HG03565 (cell line): ENCODE measurements around the gene OR2C1.

ENCODE experiments used
- ATAC-seq: cut with Tn5 transposase; IDR thresholded peaks from one replicate; pipeline ENCODE4 v1.9.1; 2021; ENCODE audit warnings: mild to moderate bottlenecking, moderate library complexity; ENCODE audit not compliant: unreplicated experiment

Gene OR2C1

DNA sequence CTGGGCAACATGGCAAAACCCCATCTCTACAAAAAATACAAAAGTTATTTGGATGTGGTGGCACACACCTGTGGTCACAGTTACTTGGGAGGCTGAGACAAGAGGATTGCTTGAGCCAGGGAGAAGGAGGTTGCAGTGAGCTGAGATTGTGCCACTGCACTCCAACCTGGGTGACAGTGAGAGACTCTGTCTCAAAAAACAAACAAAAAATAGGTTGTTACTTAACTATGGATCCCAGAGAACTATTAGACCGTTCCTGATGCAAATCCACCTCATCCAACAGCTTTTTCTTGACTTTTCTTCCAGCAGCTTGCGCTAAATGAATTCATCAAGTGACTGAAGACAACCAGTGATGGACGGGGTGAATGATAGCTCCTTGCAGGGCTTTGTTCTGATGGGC is at the start of gene OR2C1:
Gene OR2C1 (plus strand): TSS at position 301 of the 400 bp plus-strand sequence. CDS start 52 bp downstream, at position 353.
- ATAC-seq, result no peak

DNA sequence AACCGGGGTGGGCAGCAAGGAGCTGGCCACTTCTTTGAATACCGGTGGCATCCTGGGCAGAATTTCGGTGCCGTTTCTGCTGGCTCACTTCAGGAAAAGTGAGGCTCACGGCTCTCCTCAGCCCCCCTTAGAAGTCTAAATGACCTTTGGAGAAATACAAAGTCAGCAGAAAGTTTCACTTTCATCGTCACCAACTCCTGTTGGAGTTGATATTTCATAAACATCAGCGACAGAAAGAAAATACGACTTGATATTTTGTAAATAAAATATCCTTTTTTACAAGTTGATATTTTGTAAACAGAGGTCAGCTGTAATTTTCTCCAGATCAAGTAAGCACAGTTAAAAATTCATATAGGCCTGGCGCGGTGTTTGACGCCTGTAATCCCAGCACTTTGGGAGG is 49.6 kb upstream of the OR2C1 start:
- ATAC-seq, result no peak

DNA sequence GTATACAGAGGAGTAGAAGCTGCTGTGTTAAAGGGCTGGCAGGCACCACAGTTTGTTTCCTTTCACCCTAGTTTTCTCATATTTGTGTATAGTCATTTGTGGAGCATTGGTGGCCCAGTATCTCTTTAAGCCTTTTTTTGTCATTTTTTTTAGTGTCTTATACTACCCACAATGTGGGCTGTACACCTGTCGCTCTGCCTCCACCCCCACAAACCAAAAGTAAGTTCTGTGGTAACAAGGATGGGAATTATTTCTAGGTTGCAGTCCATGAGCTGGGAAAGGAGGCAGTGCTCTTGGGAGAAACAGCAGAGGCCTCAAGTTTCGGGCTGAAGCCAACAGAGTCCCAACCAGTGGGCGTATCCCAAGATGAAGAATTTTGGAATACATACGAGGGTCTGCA is 44.2 kb upstream of the OR2C1 start:
- no peak for ATAC-seq

DNA sequence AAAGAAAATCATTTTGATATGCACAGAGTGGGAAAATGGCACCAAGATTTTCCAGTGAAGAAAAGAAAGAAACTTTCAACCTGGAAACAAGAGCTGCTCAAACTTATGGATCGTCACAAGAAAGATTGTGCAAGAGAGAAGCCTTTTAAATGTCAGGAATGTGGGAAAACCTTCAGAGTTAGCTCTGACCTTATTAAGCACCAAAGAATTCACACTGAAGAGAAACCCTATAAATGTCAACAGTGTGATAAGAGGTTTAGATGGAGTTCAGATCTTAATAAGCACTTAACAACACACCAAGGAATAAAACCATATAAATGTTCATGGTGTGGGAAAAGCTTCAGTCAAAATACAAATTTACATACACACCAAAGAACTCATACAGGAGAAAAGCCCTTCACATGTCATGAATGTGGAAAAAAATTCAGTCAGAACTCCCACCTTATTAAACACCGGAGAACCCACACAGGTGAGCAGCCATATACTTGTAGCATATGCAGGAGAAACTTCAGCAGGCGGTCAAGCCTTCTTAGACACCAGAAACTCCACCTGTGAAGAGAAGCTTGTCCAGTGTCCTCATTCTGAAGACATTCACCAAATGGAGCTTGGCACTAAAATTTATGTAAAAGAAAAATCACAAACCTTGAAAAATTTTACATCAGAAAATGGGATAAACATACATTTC is 38.2 kb upstream of the OR2C1 start:
- no peak for ATAC-seq

DNA sequence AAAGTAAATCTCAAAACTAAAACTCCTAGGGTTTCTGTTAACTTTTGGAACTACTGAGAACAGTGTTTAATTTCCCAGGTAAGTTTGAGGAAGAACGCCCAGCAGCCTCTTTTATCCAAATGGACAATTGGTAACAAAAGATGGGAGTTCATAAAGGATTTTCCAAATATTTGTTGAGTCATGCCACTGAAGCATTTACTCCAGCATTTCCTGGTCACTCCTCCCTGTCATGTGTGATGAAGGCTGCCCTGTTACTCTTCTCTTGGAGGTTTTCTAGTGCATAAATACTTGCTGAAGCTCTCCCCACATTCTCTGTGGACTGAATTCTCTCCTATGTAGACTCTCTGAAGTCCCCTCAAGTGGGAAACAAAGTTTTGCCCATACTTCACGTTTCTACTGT is 33.9 kb upstream of the OR2C1 start:
- no peak for ATAC-seq

DNA sequence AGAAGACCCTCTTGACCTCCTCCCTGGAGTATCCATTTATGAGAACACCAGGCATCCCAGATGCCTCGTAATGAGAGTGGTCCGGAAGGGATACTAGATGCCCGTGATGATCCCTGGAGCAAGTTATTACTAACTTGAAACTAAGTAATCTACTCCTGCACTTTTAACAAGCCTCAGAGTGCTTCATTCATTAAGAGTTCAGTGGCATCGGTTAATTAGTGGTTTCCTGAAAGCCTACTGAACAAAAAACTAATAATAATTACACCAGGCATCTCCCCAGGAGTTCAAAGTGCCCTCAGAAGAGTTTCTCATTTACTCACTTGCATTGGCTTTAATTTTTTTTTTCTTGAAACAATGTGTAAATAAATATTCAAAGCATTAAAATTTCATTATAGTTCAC is 28.2 kb upstream of the OR2C1 start:
- ATAC-seq, result no peak

DNA sequence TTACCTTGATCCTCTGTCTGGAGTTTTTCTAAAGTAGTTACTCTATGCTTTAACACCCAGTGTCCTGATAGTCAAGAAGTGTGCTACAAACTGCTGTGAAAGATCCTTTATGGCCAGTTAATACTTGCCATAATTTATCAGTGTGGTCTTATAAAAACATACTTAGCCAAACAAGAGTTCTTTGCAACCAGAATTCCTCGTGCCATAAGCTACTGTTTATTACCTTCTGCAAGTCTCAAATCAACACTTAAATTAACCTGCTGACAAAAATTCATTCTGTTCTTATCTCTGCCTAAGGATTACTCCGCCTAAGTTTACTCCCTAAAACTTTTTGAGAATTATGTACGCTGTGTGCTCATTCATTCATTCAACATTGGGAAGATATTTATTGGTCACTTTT is 27.6 kb upstream of the OR2C1 start:
- no peak for ATAC-seq

DNA sequence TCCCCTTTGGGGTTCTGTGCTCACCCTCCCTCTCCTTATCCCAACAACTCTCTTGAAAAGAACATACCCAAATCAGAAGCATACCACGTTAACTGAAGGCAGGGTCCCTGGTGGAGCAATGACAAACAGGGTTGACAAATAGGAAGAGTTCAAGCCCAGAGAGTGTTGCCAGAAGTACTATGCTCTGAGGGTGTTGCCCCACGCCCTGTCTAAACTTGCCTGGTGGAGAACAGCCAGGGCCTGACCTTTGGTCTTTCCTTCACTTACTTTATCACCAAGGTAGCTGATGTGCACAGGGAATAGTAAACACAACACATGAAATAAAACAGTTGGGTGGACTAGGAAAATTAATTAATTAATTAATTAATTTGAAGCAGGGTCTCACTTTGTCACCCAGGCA is 27.0 kb upstream of the OR2C1 start:
- ATAC-seq, result no peak

DNA sequence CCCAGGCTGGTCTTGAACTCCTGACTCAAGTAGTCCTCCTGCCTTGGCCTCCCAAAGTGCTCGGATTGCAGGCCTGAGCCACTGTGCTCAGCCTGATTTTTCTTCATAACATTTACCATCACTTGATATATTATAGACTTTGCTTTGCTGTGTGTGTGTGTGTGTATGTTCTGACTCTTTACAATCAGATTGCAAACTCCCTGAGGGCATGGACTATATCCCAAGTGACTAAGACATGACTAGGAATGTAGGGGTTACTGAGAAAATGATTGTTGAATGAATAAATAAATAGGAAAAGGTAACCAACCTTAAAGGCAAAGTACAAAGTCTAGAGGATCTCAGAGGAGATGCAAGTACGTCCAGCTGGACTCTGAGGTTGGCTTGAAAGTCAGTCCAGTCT is 9.6 kb upstream of the OR2C1 start:
- no peak for ATAC-seq

DNA sequence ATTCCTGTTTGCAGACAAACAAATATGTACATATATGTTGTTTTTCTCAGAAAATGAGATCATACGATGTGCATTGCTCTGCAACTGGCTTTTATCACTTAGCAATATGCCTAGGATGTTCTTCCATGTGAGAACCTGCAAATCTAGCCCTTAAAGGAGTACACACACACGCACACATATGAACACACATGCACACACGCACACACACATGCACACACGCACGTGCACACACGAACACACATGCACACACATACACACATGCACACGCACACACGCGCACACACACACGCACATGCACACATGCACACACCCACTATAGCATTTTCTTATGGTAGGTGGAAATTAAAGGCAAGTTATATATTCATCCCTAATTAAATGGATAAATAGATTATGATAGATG is 8.1 kb upstream of the OR2C1 start:
- no peak for ATAC-seq

DNA sequence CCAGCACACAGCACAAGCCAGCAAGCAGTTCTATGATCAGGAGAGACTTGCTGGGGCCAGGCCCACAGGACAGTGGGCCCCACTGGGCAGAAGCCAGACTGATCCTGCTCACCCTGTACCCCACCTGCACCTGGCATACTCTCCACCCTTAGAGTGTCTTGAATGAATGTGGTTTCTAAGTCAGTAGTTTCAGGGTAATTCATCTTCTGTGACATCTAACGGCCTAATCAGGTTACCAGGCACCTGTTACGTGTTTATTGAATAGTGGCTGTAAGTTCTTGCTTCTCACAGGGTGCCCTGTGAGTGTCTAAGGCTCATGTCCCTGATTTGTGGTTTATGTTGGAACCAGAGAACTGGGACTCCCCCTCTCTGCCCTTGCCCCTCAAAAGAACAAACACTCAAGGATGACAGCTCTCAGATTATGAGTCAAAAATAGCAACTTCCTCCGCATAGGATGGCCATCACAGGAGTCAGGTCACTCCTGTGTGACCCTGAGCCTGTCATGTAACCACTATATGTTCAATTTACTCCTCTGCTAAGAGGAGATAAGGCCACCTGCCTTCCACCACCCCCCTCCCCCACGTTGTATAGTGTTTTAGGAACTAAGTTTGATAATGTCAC is 7.0 kb upstream of the OR2C1 start:
- ATAC-seq, result no peak

DNA sequence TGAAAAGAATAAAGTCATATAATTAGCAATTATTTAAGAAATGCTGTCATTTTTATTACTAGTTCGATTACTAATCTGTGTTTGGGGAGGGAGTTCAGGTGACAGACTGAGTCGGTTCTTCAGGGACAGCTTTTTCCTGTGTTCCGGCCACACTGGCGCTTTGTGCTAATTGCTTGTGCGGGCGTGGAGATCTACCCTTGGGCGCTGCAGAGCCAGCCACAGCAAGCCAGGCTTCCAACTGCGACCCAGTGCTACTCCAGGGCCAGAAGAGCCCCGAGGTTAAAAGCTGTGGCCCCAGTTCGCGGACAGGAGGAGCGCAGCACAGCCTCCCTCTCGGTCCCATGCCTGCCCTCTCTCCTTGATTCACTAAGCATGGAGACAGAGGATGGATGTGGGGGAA is 6.5 kb upstream of the OR2C1 start:
- ATAC-seq, result no peak

DNA sequence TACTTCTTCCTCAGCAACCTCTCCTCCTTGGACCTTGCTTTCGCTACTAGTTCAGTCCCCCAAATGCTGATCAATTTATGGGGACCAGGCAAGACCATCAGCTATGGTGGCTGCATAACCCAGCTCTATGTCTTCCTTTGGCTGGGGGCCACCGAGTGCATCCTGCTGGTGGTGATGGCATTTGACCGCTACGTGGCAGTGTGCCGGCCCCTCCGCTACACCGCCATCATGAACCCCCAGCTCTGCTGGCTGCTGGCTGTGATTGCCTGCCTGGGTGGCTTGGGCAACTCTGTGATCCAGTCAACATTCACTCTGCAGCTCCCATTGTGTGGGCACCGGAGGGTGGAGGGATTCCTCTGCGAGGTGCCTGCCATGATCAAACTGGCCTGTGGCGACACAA is 429 bp downstream of the OR2C1 start:
- ATAC-seq, result no peak

DNA sequence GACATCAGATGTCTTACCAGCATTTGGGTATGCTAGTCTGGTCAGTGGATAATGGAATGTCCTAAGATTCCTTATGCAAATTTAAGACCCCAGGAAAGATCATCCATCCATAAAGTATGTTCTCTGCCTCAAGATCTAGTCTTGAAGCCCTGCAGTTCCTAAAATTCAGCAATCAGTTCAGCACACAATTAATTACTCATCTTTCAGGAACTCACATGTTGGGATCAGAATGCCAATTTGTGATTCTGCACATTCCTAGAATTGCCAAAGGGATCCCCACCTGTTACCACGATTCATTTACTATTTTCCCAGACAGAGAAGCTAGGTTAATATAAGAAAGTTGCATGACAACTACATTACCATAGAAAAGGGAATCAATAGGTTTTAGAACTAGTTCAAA is 3.2 kb downstream of the OR2C1 start:
- no peak for ATAC-seq

DNA sequence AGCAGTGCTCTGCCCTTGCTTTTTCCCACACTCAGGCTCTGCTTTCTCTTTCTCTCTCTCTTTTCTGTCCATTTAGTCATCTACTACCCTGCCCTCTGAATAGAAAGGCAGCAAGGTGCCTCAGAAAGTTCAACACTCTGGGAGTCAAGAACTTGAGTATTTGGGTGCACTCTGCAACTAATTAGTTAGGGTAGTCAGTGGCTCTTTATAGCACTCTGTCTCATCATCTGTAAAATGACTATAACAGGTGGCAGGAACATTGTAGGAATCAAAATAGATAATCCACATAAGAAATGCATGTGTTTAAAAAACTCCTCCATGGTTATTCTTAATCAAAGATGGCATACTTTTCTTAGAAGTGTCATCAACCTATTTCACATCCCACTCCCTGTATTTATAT is 7.2 kb downstream of the OR2C1 start:
- ATAC-seq, result no peak

DNA sequence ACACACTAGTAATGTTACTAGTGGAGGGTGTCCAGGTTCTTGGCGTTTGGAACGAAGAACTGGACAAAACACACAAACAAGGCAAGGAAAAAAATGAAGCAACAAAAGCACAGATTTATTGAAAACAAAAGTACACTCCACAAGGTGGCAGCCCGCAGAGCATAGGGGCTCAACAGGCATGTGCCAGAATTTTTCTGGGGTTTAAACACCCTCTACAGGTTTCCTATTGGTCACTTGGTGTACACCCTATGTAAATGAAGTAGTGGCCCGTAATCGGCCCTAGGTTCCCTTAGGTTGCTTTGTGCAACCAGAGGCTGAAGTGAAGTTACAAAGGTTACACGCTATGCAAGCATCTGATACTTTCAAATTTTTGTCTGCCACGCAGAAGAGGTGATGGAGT is 8.1 kb downstream of the OR2C1 start:
- no peak for ATAC-seq

DNA sequence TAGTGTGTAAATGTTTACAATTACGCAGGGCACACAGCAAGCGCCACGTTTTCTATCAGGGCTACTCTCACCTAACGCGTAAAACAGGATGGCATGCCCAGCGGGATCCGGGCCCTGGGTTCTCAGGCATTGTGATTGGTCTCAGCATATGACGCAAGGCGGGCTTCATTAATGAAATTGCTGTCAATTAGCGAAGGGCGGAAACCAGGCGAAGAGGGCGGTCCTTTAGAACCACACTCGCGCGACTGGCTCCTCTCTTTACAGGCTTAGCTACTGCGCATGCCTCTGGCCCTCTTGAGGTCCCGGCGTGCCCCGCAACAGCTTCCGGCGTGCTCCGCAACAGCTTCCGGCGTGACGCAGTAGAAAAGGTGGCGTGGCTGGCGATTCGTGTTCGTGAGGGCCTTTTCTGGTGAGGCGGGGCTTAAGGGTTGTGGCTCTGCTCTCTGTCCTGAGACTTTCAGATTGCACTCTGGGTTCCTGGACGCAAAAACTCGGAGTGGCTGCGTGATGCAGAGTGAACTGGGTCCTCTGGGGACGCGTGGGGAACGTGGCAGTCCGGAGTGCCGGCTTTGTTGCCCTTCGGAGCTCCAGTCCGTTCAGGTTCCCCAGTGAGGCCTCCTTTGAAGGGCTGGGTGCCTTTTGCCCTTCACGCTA is 9.2 kb downstream of the OR2C1 start:
- ATAC-seq, result peak; percentile 54

DNA sequence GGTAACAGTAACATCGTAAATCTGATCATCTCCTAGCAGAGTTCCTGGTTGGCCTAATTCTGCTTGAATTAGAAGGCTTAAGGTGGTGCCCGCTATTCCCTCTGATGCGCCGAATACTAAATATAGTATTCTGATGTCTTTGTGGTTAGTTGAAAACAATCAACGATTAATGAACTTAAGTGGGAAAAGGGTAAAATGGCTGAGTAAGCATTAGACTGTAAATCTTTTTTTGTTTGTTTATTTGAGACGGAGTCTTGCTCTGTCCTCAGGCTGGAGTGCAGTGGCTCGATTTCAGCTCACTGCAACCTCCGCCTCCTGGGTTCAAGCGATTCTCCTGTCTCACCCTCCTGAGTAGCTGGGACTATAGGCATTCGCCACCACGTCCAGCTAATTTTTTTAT is 13.4 kb downstream of the OR2C1 start:
- no peak for ATAC-seq

DNA sequence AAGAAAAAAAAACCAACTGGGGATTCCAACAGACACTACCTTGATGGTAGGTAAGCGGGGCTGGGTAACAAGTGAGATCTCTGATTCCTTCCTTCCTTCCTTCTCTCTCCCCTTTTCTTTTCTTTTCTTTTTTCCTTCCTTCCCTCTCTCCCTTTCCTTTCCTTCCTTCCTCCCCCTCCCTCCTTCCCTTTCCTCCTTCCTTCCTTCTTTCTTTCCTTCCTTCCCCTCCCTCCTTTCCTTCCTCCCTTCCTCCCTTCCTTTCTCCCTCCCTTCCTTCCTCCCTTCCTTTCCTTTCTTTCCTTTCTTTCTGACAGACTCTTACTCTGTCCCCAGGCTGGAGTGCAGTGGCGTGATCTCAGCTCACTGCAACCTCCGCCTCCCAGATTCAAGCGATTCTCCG is 20.0 kb downstream of the OR2C1 start:
- ATAC-seq, result no peak

DNA sequence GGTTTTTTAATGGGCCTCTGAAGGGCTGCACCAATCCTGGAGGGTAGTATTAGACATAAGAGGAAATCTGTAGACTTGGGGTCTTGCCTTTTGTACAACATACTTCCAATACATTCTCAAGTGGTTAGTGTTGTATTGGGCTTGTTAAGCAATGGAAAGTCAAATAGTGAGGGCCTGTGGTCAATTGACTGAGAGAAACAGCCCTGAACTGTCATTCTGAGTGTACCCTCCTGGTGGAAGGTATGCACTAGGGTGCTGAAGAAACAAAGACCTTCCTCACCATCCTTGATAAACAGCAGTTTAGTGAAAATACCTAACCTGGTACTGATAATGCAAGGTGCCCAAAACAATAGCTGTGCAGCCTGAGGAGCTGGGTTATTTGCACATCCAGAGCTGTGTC is 22.2 kb downstream of the OR2C1 start:
- ATAC-seq, result no peak

DNA sequence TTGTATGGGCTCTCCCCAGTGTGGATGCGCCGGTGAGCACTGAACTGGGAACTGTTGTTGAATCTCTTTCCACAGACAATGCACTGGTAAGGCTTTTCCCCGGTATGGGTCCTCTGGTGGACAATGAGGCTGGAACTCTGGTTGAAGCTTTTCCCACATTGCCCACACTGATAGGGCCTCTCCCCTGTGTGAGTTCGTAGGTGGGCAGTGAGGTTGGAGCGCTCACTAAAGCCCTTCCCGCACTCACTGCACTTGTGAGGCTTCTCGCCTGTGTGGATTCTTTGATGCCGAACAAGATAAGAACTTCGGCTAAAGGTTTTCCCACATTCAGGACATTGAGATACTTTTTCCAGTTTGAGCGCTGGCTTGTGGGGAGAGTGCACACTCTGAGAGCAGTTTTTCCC is 27.4 kb downstream of the OR2C1 start:
- no peak for ATAC-seq

DNA sequence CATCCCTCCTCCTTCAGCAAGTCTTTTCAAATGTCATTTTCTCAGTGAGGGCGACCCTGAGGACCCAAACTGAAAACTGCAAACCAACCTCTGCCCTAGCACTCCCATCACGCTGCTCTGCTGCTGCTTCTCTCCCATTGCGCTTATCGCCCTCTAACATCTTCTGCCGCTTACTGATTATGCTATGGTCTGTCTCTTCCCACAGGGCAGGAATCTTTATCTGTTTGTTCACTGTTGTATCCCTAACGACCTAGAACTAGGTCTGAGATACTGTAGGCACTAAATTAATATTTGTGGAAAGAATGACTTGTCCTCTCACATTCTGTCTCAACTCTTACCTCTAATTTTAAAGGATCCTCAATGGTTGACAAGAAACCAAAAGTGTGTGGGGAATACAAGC is 32.6 kb downstream of the OR2C1 start:
- no peak for ATAC-seq
